COLO668 (cell line): ENCODE measurements around the gene GRID2.

Source experiments
- DNase-seq: peaks from one replicate; lab custom pipeline; 2025; ENCODE audit not compliant: unreplicated experiment; lab: John Stamatoyannopoulos, UW

The GRID2 gene

GRCh38 chr4:93467484-93468155 is 1163.9 kb downstream of the GRID2 start:
- DNase-seq, result no peak

- DNase-seq, result no peak
Observed at GRCh38 chr4:93469560-93469959, 1165.8 kb downstream of the GRID2 start.

- no peak for DNase-seq
Observed at GRCh38 chr4:93475730-93476129, 1172.0 kb downstream of the GRID2 start.

DNA sequence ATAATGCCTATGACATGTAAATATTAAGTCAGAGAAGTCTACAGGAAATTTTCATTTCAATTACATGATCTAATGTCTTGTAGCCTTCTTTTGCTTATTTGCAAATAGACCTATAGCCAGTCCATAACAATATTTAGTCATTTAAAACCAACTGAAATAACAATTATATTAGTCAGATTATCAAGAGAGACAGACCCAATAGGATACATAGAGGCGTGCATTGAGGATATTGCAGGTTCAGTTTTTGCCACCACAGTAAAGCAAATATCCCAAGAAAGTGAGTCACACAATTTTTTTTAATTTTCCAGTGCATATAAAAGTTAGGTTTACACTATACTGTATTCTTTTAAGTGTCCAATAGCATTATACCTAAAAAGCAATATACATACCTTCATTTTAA is 1175.0 kb downstream of the GRID2 start:
- DNase-seq, result no peak

GRCh38 chr4:93480452-93480851 is 1176.7 kb downstream of the GRID2 start:
- DNase-seq, result no peak

DNA sequence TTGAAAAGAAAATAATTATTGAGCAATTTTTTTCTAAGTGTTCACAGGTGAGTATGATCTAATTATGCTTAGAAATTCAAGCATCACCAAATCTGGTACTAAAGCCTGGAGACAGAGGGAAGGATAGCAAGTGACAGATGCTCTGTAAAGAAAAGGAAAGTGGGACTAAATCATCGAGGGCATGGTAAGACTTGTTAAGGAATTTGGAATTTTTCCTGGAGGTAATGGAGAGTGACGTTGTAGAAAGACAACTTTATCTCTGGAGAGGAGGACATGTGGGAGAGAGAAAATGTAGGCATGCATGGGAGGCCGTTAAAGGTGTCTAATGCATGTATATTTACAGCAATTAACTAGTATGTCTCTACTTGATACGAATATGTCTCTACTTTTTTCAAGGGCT is 1191.6 kb downstream of the GRID2 start:
- DNase-seq, result no peak

DNA sequence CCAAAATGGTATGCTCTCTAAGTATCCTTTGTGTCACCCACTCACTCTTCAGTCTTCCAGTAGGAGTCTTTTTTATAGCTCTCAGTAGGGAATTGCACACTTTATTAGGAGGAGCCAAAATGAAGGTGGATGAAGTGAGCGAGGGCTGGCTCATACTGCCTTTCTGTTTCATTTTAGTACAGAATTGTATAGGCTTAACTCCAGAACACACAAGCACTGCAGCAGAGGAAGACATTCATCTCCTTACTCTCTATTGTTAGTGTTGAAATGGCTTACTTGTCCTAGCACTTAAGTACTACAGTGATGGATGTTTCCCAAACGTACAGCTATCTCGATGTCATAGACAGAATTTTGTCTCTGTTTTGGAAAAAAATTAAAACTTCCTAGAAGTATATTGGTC is 1197.5 kb downstream of the GRID2 start:
- no peak for DNase-seq

DNA sequence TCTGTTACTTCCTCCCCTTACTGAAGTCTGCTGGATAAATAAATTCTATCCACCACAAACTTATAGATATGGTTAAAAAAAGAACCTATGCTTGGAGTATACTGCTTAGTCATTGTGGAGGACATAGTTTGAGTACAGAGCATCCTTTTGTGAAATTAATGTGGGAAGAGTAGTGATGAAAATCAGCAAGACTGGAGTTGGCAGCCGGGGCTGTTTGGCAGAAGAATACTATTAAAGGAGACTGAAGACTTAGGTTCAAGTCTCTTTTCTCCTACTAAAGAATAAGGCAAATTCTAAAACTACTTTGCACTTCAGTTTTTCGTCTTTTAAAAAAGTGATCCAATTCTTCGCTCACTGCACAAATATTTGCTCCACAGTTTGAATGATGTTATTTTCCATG is 1198.2 kb downstream of the GRID2 start:
- DNase-seq, result no peak

DNA sequence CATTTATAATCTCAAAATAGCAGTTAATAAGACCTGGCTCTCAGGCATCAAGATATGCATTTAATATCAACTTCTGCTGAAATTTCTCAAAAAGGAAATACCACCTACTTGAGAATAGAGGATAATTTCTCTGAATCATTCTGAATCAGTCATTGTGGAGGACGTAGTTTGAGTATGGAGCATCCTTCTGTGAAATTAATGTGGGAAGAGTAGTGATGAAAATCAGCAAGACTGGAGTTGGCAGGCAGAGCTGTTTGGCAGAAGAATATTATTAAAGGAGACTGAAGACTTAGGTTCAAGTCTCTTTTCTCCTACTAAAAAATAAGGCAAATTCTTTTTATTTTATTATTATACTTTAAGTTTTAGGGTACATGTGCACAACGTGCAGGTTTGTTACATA is 1199.2 kb downstream of the GRID2 start:
- DNase-seq, result no peak

DNA sequence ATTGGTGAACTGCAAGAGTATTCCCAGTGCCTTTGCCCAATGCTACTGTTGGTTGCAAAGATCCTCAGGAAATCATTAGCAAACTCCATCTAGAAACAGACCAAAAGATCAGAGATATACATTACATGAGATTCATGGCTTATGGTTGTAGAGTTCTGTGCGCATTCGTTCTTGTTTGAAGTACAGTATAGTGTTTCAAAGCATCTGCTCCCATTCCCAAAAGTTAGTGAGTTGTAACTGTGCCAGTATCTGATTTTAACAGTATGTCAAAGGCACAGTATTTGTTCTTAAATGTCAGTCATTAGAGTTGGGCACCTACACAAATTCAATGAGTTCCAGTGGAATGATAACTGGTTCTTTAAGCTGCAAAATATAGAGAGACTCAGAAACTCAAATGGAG is 1210.1 kb downstream of the GRID2 start:
- DNase-seq, result no peak

- no peak for DNase-seq
Observed at GRCh38 chr4:93515208-93515607, 1211.4 kb downstream of the GRID2 start.

DNA sequence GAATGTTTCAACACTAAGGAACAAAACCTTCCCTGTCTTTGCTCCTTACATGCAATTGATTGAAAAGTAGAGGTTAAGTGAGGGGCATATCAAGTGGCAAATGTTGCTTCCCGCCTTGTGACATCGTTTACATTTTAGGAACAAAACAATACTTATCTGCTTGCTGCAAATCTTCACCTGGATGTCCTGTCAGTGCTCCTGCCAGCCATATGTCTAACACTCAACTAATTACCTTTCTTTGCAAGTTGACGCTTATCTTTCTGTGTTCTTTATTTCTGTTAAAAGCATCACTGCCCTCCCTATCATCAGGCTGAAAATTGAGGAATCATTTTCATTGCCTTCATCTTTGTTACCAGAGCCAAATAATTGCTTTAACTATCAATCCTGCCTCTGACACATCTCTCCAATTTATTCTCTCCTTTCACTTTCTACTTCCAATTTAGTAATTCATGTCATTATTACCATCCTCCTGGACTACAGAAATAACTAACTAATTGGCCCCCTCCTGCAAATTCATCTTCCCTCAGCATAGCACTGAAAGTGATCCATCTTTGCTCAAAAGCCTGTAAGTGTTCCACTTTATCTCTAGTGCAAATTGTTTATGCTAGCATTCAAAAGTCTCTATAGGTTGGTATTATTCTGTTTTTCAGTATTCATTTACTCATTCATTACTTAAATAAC is 1226.1 kb downstream of the GRID2 start:
- DNase-seq, result no peak

DNA sequence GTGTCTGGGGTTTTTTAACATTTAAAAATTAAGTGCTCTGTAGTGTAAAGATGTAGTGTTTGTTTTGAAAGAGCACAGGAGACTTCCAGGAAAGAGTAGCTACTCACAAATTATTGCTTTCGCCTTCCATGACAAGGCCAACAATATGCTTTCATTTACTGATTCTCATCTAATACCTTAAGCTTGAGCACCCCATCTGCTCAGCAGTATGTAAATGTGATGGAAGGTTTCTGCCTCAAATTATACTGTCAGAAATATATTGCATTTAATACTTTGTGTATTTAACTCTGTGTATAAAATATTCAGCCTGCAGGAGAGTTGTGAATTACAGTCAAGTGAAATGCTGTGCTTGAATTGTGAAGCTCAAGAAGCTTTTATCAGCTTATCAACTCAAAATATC is 1228.5 kb downstream of the GRID2 start:
- DNase-seq, result no peak

DNA sequence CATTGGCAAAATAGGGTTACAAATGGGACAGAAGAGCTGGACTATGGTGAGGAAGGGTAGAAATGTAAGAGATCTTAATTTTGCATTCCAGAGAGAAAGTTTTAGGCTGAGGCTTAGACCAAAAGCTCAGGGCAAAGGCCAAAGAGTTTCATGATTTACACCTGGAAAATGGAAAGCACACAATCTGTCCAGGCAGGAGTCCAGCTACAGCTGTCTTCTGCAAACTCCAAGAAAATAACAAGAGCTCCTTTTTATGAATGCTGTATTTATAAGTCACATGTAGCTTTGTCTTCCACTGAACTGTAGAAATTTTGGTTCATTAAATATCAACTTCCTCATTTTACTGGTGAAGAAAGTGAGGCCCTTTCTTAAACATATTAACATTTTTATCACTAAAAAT is 1236.8 kb downstream of the GRID2 start:
- DNase-seq, result no peak

GRCh38 chr4:93561842-93562241 is 1258.1 kb downstream of the GRID2 start:
- DNase-seq, result no peak

DNA sequence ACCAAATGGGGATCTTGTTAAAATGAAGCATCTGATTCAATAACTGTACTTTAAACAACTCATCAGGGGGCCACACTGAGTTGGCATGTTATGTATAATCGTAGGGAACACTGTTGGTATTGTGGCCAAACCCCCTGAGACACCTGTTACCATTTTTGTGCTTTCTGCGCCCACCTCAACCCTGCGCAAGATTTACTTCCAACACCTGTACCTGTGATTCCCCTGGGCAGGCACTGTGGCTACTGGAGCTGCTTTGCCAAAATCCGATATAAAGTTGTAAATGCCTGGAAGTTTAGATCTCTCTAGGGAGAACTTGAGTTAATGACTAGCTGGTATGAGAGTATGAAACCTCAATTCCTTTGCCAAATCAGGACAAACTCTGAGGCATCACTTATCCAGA is 1265.0 kb downstream of the GRID2 start:
- DNase-seq, result no peak

GRCh38 chr4:93573285-93573684 is 1269.5 kb downstream of the GRID2 start:
- DNase-seq, result no peak

DNA sequence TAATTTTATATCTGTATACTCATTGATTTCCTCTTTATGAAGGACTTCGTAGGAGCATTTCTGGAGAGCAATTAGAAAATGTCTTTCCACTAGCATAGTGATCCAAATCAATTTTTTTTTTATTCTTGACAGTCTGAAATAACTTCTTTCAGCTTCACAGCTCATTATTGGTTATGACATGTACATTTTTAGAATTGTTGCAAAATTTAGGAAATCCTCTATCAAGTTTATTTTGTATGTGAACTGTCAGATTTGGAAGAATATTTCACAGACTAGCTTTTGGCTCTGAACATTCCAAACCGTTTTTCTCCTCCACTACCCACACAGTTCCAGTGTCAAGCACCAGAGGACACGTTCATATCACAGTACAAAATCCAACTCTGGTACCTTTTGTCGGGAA is 1275.2 kb downstream of the GRID2 start:
- DNase-seq, result no peak

DNA sequence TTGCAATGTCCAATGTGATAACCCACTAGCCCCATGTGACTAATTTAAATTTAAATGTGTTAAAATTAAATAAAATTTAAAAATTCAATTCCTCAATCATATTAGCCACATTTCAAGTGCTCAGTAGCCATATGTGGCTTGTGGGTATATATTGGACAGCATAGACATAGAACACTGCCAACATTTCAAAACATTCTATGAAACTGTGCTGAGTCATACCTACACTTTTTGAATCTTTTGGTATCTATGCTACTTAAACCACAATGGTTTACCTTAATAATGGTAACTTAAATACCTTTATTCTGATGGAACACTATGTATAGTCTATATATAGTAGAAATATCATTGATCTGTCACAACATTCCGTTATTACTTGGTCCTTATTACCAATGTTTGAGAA is 1301.4 kb downstream of the GRID2 start:
- DNase-seq, result no peak

DNA sequence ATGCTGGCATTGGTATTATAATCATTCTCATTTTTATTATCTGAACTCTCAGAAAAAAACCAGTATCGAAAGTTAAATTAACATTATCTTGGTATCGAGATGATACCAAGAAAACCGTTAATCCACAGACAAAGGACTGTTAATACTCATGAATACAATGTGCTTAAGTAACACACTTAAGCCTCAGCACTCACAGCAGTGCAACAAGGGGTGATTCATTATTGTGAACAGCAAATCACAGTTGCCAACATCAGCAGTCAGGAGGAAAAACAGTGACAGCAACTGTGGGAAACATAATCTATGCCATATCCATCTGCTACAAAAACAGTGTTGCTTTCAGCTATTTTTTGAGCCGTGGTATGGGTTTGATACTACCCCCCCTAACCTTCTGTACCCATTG is 1313.8 kb downstream of the GRID2 start:
- no peak for DNase-seq

GRCh38 chr4:93633721-93634120 is 1330.0 kb downstream of the GRID2 start:
- no peak for DNase-seq

DNA sequence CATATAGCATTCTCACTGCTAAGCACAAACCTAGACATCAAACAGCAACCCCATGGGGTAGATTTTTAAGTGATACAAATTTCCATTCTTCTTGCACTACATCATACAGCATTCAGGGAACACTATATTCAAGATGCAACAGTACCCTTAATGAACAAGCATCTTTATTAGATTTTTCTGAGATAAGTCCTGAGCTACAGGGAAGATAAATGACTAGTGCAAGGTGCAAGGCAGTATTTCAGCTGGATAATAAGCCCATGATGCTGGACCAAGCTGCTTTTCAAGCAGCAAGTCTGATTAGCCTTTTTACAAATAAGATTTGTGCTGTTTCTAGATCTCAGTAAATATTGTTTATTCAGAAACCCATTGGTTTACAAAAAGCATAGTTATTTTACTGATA is 1332.2 kb downstream of the GRID2 start:
- no peak for DNase-seq

- no peak for DNase-seq
Observed at GRCh38 chr4:93645120-93645519, 1341.4 kb downstream of the GRID2 start.
